Neural cell (in vitro differentiated cells): ENCODE results near the gene DNAJC6. TPM values are rescaled to one million over a fixed set of nuclear protein-coding genes. Genes with fewer than 3 reads are reported as not detected.

Source experiments
- H2AFZ ChIP-seq: fragments of 200-600, 300-800 bp; sonication (generic), shearing (Covaris generic); 2 replicates; pipeline ENCODE4 v1.6.0; 2014; ENCODE audit warnings: low read depth, mild to moderate bottlenecking, antibody characterized with exemption, low read length, moderate library complexity
- H3F3A ChIP-seq: fragments of 200-600 bp; shearing (Covaris generic); 2 replicates; pipeline ENCODE4 v1.6.1; 2016; ENCODE audit warnings: mild to moderate bottlenecking, moderate library complexity, mixed read lengths, antibody characterized with exemption, low read length; ENCODE audit not compliant: insufficient read depth, poor library complexity, severe bottlenecking
- H3K27ac ChIP-seq: fragments of 200-600, 300-800 bp; sonication (generic), shearing (Covaris generic); 2 replicates; pipeline ENCODE4 v1.5.1; 2014; ENCODE audit warnings: mild to moderate bottlenecking, low read length, moderate library complexity
- H3K27me3 ChIP-seq: fragments of 300-800, 200-600 bp; sonication (generic), shearing (Covaris generic); 2 replicates; pipeline ENCODE4 v1.6.0; 2014; ENCODE audit warnings: mild to moderate bottlenecking, low read depth, low read length, moderate library complexity; ENCODE audit not compliant: insufficient read depth
- H3K36me3 ChIP-seq: fragments of 300-800, 200-600 bp; sonication (generic), shearing (Covaris generic); 2 replicates; pipeline ENCODE4 v1.5.1; 2014; ENCODE audit warnings: mild to moderate bottlenecking, antibody characterized with exemption, low read length, moderate library complexity; ENCODE audit not compliant: insufficient read depth
- H3K4me2 ChIP-seq: fragments of 300-800, 200-600 bp; sonication (generic), shearing (Covaris generic); 2 replicates; pipeline ENCODE4 v1.6.0; 2014; ENCODE audit warnings: mild to moderate bottlenecking, low read length
- H3K4me3 ChIP-seq: fragments of 300-800, 200-600 bp; sonication (generic), shearing (Covaris generic); 2 replicates; pipeline ENCODE4 v1.5.1; 2014; ENCODE audit warnings: mild to moderate bottlenecking, low read length, moderate library complexity
- H3K79me2 ChIP-seq: fragments of 200-600 bp; shearing (Covaris generic); replicated peaks from 2 replicates; pipeline ENCODE4 v1.6.0; 2014; ENCODE audit warnings: mild to moderate bottlenecking, low read length, moderate library complexity; ENCODE audit not compliant: insufficient read depth
- H3K9ac ChIP-seq: fragments of 300-800, 200-600 bp; sonication (generic), shearing (Covaris generic); 2 replicates; pipeline ENCODE4 v1.6.1; 2016; ENCODE audit warnings: mild to moderate bottlenecking, low read length, mixed read lengths
- H3K9me2 ChIP-seq: fragments of 200-600 bp; shearing (Covaris generic); 2 replicates; pipeline ENCODE4 v1.6.1; 2016; ENCODE audit warnings: mild to moderate bottlenecking, low read length, mixed read lengths; ENCODE audit not compliant: insufficient read depth
- H3K9me3 ChIP-seq: fragments of 200-600, 300-800 bp; sonication (generic), shearing (Covaris generic); 2 replicates; pipeline ENCODE4 v1.6.1; 2016; ENCODE audit warnings: mild to moderate bottlenecking, mixed run types, low read length, moderate library complexity, mixed read lengths
- H4K20me1 ChIP-seq: fragments of 200-600 bp; shearing (Covaris generic); 2 replicates; pipeline ENCODE4 v1.6.1; 2016; ENCODE audit warnings: mild to moderate bottlenecking, mixed run types; ENCODE audit not compliant: insufficient read depth
- EP300 ChIP-seq: fragments of 450-650 bp; conservative IDR thresholded peaks from 2 replicates; pipeline ENCODE4 v1.6.1; 2014; ENCODE audit warnings: antibody characterized with exemption, mild to moderate bottlenecking, moderate library complexity; ENCODE audit not compliant: poor library complexity, severe bottlenecking
- EZH2 ChIP-seq: fragments of 200-600, 300-800 bp; shearing (Covaris generic), sonication (generic); IDR thresholded peaks from 2 replicates; pipeline ENCODE4 v1.6.1; 2014; ENCODE audit warnings: antibody characterized with exemption, low read length, borderline replicate concordance, mild to moderate bottlenecking; ENCODE audit not compliant: insufficient read depth, poor library complexity, severe bottlenecking
- MXI1 ChIP-seq: fragments of 450-650 bp; conservative IDR thresholded peaks from 2 replicates; pipeline ENCODE4 v1.6.1; 2014; ENCODE audit warnings: antibody characterized with exemption, mild to moderate bottlenecking; ENCODE audit not compliant: poor library complexity, severe bottlenecking
- POLR2AphosphoS5 ChIP-seq: IDR thresholded peaks from 2 replicates; pipeline ENCODE4 v1.6.1; 2012
- RAD21 ChIP-seq: fragments of 450-650 bp; conservative IDR thresholded peaks from 2 replicates; pipeline ENCODE4 v1.6.1; 2014; ENCODE audit warnings: antibody characterized with exemption, mild to moderate bottlenecking, moderate library complexity
- SMC3 ChIP-seq: fragments of 450-650 bp; conservative IDR thresholded peaks from 2 replicates; pipeline ENCODE4 v1.6.1; 2014; ENCODE audit warnings: antibody characterized with exemption, mild to moderate bottlenecking, moderate library complexity; ENCODE audit not compliant: poor library complexity
- TAF1 ChIP-seq: IDR thresholded peaks from 2 replicates; pipeline ENCODE4 v1.6.1; 2012; ENCODE audit warnings: low read depth
- polyA plus RNA-seq: library from polyadenylated mRNA; depleted of rRNA; stranded (reverse); fragments of >200 nt; gene quantifications from 2 replicates; pipeline ENCODE4 v1.2.3, GENCODE V29; 2014
- TF ChIP-seq, protein P1 (sequence below): IDR thresholded peaks from 2 replicates; pipeline ENCODE4 v1.6.1; 2012; ENCODE audit warnings: borderline replicate concordance
- TF ChIP-seq, protein P2 (sequence below): fragments of 450-650 bp; IDR thresholded peaks from 2 replicates; pipeline ENCODE4 v1.5.1; 2014; ENCODE audit warnings: antibody characterized with exemption, mild to moderate bottlenecking, moderate library complexity; ENCODE audit not compliant: poor library complexity, severe bottlenecking

DNAJC6 gene
- polyA plus RNA-seq, 1 donor from 2014 or later, result 47.1 TPM

DNA sequence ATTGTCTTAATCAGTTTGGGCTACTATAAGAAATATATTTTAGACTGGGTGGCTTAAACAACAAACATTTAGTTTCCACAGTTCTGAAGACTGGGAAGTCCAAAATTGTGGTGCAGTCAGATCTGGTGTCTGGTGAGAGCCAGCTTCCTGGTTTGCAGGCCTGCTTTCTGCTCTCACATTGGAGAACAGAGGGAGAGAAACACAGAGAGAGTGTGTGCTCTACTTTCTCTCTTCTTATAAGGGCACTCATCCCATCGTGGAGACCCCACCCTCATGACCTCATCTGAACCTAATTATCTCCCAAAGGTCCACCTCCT, 115.2 kb downstream of the DNAJC6 start:
- no peaks in the 10 kb centered on the region for H3K27me3 ChIP-seq
- no peak overlapping the region for H3K27ac ChIP-seq
- H3K79me2 ChIP-seq, result peaks cover 18% of the 10 kb centered on the region
- no peaks in the 10 kb centered on the region for H3K36me3 ChIP-seq
- TF ChIP-seq, protein P1, sequence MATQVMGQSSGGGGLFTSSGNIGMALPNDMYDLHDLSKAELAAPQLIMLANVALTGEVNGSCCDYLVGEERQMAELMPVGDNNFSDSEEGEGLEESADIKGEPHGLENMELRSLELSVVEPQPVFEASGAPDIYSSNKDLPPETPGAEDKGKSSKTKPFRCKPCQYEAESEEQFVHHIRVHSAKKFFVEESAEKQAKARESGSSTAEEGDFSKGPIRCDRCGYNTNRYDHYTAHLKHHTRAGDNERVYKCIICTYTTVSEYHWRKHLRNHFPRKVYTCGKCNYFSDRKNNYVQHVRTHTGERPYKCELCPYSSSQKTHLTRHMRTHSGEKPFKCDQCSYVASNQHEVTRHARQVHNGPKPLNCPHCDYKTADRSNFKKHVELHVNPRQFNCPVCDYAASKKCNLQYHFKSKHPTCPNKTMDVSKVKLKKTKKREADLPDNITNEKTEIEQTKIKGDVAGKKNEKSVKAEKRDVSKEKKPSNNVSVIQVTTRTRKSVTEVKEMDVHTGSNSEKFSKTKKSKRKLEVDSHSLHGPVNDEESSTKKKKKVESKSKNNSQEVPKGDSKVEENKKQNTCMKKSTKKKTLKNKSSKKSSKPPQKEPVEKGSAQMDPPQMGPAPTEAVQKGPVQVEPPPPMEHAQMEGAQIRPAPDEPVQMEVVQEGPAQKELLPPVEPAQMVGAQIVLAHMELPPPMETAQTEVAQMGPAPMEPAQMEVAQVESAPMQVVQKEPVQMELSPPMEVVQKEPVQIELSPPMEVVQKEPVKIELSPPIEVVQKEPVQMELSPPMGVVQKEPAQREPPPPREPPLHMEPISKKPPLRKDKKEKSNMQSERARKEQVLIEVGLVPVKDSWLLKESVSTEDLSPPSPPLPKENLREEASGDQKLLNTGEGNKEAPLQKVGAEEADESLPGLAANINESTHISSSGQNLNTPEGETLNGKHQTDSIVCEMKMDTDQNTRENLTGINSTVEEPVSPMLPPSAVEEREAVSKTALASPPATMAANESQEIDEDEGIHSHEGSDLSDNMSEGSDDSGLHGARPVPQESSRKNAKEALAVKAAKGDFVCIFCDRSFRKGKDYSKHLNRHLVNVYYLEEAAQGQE, result no peak
- no peak for TF ChIP-seq SMC3
- no peak for TF ChIP-seq EZH2
- TF ChIP-seq, protein P2, sequence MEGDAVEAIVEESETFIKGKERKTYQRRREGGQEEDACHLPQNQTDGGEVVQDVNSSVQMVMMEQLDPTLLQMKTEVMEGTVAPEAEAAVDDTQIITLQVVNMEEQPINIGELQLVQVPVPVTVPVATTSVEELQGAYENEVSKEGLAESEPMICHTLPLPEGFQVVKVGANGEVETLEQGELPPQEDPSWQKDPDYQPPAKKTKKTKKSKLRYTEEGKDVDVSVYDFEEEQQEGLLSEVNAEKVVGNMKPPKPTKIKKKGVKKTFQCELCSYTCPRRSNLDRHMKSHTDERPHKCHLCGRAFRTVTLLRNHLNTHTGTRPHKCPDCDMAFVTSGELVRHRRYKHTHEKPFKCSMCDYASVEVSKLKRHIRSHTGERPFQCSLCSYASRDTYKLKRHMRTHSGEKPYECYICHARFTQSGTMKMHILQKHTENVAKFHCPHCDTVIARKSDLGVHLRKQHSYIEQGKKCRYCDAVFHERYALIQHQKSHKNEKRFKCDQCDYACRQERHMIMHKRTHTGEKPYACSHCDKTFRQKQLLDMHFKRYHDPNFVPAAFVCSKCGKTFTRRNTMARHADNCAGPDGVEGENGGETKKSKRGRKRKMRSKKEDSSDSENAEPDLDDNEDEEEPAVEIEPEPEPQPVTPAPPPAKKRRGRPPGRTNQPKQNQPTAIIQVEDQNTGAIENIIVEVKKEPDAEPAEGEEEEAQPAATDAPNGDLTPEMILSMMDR, result no peak
- no peak for TF ChIP-seq TAF1
- TF ChIP-seq MXI1, result no peak
- TF ChIP-seq POLR2AphosphoS5, result no peak
- no peak for TF ChIP-seq EP300
- TF ChIP-seq RAD21, result no peak
- peaks cover 6% of the 10 kb centered on the region for H3F3A ChIP-seq
- no peaks in the 10 kb centered on the region for H3K9me3 ChIP-seq
- H3K4me3 ChIP-seq, result no peak overlapping the region
- no peak overlapping the region for H3K4me2 ChIP-seq
- H3K9ac ChIP-seq, result no peak overlapping the region
- no peaks in the 10 kb centered on the region for H4K20me1 ChIP-seq
- H2AFZ ChIP-seq, result no peak overlapping the region
- no peaks in the 10 kb centered on the region for H3K9me2 ChIP-seq

DNA sequence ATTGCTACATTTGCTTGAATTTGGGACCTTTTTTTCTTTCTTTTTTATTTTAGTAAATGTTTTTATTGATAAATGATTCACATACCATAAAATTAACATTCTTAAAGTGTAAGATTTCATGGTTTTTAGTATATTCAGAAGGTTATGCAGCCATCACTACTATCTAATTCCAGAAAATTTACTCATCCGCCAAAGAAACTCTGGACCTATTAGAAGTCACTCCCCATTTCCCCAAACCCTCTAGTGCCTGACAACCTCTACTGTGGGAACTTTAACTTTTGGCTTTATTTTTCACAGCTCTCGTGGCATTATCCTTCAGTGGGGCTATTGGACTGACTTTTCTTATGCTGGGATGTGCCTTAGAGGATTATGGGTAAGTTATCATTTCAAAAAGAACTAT, 115.7 kb downstream of the DNAJC6 start:
- no peak overlapping the region for H3K4me2 ChIP-seq

More for the DNA sequence above, 115.7 kb downstream of the DNAJC6 start:
- TF ChIP-seq, protein P1, result no peak
- no peak for TF ChIP-seq RAD21
- TF ChIP-seq MXI1, result no peak
- H3K9me3 ChIP-seq, result no peaks in the 10 kb centered on the region
- H4K20me1 ChIP-seq, result no peaks in the 10 kb centered on the region
- no peaks in the 10 kb centered on the region for H3K9me2 ChIP-seq
- no peaks in the 10 kb centered on the region for H3K36me3 ChIP-seq
- H3K4me3 ChIP-seq, result no peak overlapping the region
- no peak overlapping the region for H3K9ac ChIP-seq
- H3K27me3 ChIP-seq, result no peaks in the 10 kb centered on the region
- no peak overlapping the region for H3K27ac ChIP-seq
- peaks cover 18% of the 10 kb centered on the region for H3K79me2 ChIP-seq
- no peak overlapping the region for H2AFZ ChIP-seq
- H3F3A ChIP-seq, result peaks cover 6% of the 10 kb centered on the region
